ENCODE data around the gene MRPS2.

- TF ChIP-seq POLR2A (IDR thresholded peaks at IDR 0.05) (no peak), CTCF (IDR thresholded peaks at IDR 0.05) (no peak)
Observed at GRCh38 chr9:135520916-135521607, 20.6 kb downstream of the MRPS2 start, which contains the start of gene LCN1.

Measured in heart left ventricle (tissue), 13 donors.